T-helper 1 cell treated with Interleukin-12 subunit alpha and Interleukin-12 subunit beta and Interleukin-4 antibody, amounts not matched to agents 30 μg/mL and 1 μg/mL, for 36 hours (primary cell): ENCODE measurements around the gene CAMKK2.
A peak's percentile ranks its signal among the peaks of the same experiment; 100 is the strongest.
"Not testable (repeated sequence)": the region's sequence is repeated elsewhere in the genome, so short reads cannot be mapped to it uniquely, and the experiment has no call there.

ENCODE experiments used
- H3K27ac Mint-ChIP-seq: one replicate; pipeline ENCODE4 v1.8.0; 2021; ENCODE audit warnings: mild to moderate bottlenecking, mixed read lengths
- H3K27me3 Mint-ChIP-seq: one replicate; pipeline ENCODE4 v1.8.0; 2021; ENCODE audit warnings: low read depth, mixed read lengths
- H3K36me3 Mint-ChIP-seq: one replicate; pipeline ENCODE4 v1.8.0; 2021; ENCODE audit warnings: low read depth, mixed read lengths
- H3K4me1 Mint-ChIP-seq: one replicate; pipeline ENCODE4 v1.8.0; 2021; ENCODE audit warnings: low read depth, mixed read lengths
- H3K4me3 Mint-ChIP-seq: one replicate; pipeline ENCODE4 v1.8.0; 2021; ENCODE audit warnings: mild to moderate bottlenecking, moderate library complexity, mixed read lengths
- H3K9me3 Mint-ChIP-seq: one replicate; pipeline ENCODE4 v1.8.0; 2021; ENCODE audit warnings: mixed read lengths

The CAMKK2 gene

DNA sequence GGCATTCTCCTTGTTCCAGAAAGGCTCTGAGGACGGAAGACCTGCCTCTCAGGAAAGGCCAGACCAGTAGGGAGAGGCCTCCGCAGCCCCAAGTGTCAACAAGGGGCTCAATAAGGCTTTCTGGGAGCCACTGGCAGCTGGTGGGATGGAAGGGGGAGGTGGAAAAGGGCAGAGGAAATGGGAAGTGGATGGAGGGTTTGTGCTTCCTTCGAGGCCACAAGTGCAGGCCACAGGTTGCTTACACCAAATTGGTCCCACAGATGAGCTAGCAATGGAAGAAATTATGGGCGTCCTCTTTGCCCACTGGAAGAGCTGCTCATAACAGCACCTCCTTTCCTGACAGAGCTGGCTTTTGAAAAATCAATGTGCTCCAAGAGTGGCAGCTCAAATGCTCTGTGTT lies 58.4 kb downstream of the CAMKK2 start:
- no peaks in the 10 kb centered on the region for H3K9me3 Mint-ChIP-seq
- H3K27me3 Mint-ChIP-seq: no peaks in the 10 kb centered on the region
- H3K36me3 Mint-ChIP-seq: peaks cover 25% of the 10 kb centered on the region
- peaks cover 32% of the 10 kb centered on the region for H3K4me1 Mint-ChIP-seq
- no peak overlapping the region for H3K27ac Mint-ChIP-seq
- no peak overlapping the region for H3K4me3 Mint-ChIP-seq

DNA sequence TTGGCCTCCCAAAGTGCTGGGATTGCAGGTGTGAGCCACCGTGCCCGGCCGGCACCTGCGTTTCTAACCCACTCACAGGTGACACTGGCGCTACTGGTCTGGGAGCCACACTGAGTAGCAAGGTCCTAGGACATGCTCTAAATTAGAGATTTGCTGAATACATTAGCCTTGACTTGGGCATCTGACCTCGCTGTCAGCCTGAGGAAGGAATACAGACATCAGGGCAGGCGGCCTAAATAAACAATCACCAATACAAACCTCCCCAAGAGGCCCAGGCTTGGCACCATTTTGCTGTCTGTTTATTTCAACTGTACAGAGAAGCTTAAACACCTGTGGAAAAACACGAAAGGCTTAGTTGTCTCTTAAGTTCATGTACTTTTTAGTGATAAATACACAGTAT lies 59.1 kb downstream of the CAMKK2 start:
- H3K36me3 Mint-ChIP-seq: peaks cover 29% of the 10 kb centered on the region
- H3K4me3 Mint-ChIP-seq: no peak overlapping the region
- H3K27ac Mint-ChIP-seq: no peak overlapping the region
- no peaks in the 10 kb centered on the region for H3K9me3 Mint-ChIP-seq
- peaks cover 32% of the 10 kb centered on the region for H3K4me1 Mint-ChIP-seq
- no peaks in the 10 kb centered on the region for H3K27me3 Mint-ChIP-seq

DNA sequence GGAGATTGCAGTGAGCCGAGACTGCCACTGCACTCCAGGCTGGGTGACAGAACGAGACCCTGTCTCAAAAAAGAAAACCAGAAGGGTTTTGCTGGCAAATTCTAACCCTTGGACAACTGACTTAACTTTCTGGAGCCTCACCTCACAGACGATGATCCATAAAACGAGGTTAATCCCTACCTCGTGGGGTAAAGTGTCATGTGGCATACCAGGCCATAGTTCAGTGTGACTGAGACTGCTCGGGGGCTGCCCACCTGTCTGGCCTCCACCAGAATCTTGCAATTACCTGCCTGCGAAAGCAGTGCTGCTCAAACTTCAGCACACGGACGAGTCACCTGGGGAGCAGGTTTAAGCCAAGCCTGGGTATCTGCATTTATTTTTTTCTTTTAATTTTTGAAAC lies 59.7 kb downstream of the CAMKK2 start:
- Mint-ChIP-seq H3K27ac (no peak overlapping the region), H3K36me3 (peaks cover 31% of the 10 kb centered on the region), H3K27me3 (no peaks in the 10 kb centered on the region), H3K4me3 (no peak overlapping the region), H3K4me1 (peaks cover 35% of the 10 kb centered on the region), H3K9me3 (no peaks in the 10 kb centered on the region)

DNA sequence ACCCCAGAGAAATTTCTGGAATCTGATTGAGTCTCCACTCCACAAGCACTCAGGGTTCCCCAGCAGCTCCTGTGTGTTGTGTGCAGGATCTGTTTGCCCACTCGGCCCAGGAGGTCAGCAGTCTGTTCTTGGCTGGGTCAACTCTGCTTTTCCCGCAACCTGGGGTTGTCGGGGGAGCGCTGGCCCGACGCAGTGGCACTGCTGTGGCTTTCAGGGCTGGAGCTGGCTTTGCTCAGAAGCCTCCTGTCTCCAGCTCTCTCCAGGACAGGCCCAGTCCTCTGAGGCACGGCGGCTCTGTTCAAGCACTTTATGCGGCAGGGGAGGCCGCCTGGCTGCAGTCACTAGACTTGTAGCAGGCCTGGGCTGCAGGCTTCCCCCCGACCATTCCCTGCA lies 62.9 kb downstream of the CAMKK2 start:
- Mint-ChIP-seq H3K36me3 (peaks cover 40% of the 10 kb centered on the region), H3K9me3 (no peaks in the 10 kb centered on the region), H3K27me3 (no peaks in the 10 kb centered on the region), H3K4me3 (no peak overlapping the region), H3K4me1 (peaks cover 17% of the 10 kb centered on the region), H3K27ac (no peak overlapping the region)

DNA sequence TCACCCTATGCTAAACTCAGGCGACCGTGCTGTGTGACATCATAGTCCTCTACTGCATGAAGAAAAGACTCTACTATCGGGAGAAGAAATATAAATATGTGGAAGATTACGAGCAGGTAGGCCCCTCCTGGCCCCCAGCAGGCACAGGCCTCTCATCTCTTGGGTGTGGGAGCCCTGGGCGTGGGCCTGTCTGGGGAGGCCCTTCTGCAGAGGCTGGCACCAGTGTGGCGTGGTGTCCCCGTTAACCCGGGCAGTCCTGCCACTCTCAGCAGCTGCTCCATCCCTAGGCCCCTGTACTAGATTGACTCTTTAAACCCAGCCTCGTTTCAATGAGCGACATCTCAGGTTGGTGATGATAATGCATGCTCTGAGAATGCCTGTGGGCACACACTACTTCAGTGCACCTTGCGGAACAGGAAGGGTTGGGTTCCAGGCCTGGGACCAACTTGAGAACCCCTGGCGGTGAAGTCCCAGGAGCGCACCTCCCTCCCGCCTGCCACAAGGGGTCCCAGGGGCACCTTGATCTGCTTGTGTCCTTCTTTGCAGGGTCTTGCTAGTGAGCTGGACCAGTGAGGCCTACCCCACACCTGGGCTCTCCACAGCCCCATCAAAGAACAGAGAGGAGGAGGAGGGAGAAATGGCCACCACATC lies 63.4 kb downstream of the CAMKK2 start:
- Mint-ChIP-seq H3K27ac (no peak overlapping the region), H3K4me3 (no peak overlapping the region), H3K27me3 (no peaks in the 10 kb centered on the region), H3K9me3 (no peaks in the 10 kb centered on the region), H3K4me1 (peaks cover 16% of the 10 kb centered on the region), H3K36me3 (peaks cover 42% of the 10 kb centered on the region)

DNA sequence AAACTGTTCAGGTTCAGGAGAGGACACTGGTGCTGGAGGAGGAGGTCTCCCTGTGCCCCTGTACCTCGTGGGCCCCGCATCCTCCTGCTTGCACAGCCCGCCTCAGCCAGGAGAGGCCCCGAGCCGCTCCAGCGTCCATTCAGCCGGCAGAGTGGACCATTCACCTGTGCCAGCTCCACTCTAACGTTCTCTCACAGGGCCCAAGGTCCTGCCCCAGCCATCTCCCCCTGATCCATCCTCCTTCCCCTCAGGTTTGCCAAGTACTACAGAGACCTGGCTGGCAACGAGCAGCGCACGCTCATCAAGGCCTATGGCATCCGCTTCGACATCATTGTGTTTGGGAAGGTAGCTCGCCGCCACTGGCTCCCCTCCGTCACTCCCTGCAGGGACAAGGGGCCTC lies 64.3 kb downstream of the CAMKK2 start:
- Mint-ChIP-seq H3K4me1 (peaks cover 18% of the 10 kb centered on the region), H3K4me3 (no peak overlapping the region), H3K36me3 (peaks cover 45% of the 10 kb centered on the region), H3K27me3 (no peaks in the 10 kb centered on the region), H3K9me3 (no peaks in the 10 kb centered on the region), H3K27ac (no peak overlapping the region)

DNA sequence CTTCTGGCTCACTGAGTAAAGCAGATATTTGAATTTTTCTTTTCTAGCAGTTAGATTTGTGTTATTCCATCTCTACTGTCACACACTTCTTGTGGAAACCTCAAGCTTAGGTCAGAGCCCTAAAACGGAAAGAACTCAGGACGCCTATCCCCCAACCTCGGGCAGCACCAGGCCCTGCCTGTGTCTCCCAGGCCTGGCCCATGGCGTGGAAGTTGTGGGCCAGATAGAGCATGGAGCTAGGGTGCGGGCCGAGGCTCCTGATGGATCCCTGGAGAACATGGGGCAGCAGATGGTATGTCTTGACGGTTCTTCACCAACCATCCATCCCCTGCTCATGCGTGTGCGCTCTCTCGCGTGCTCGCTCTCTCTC lies 66.0 kb downstream of the CAMKK2 start:
- no peak overlapping the region for H3K27ac Mint-ChIP-seq
- no peaks in the 10 kb centered on the region for H3K27me3 Mint-ChIP-seq
- H3K4me3 Mint-ChIP-seq: no peak overlapping the region
- H3K36me3 Mint-ChIP-seq: peaks cover 49% of the 10 kb centered on the region
- no peaks in the 10 kb centered on the region for H3K9me3 Mint-ChIP-seq
- peaks cover 23% of the 10 kb centered on the region for H3K4me1 Mint-ChIP-seq

DNA sequence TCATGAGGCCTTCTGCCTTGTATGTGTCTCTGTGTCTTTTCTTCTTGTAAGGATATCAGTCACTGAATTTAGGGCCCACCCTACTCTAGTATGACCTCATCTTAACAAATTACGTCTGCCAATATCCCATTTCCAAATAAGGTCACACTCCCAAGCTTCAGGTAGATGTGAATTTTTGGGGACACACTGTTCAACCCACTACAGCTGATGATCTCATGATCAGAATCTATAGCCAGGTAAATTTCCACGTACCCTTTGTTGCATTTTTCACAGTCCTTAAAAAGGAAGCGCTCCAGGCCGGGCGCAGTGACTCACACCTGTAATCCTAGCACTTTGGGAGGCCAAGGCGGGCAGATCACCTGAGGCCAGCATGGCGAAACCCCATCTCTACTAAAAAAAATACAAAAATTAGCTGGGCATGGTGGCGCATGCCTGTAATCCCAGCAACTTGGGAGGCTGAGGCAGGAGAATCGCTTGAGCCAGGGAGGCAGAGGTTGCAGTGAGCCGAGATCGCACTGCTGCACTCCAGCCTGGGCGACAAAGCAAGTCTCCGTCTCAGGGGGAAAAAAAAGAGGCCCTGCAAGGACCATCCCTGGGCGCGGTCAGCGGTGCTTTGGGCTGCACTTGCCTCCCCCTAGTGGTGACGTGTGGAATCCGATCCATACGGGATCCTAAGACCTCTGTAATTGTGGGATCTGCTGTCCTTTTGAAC lies 66.5 kb downstream of the CAMKK2 start:
- H3K27ac Mint-ChIP-seq: peak overlapping the region; percentile 45
- H3K4me3 Mint-ChIP-seq: not testable (repeated sequence)

DNA sequence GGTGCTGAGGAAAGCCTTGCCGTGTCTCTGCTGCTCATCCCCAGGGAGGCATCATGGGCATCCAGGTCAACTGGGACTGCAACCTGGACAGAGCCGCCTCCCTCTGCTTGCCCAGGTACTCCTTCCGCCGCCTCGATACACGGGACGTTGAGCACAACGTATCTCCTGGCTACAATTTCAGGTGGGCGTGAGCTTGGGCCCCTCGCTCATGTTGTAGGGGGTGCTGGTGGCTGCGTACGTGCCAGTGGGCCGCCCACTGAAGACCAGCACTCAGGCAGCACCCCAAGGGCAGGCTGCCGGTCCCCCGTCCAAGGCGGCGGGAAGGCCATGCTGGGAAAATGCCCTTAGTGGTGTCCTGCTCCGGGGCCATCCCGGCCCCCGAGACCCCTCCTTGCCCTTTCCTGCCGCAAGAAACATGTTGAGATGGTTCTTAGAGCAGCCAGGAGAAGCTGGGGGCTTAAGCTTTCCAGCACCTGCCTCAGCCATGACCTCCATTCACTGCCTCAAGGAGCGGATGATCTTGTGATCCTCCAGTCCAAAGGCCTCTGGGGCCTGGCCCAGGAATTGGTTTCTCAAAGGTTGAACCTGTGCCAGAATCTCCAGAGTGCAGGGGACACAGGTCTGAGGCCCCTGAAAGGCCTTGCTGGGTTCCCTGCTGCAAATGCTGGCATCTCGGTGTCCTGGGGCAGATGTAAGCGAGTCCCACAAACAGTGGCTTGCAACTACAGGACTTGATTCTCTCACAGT lies 67.4 kb downstream of the CAMKK2 start:
- H3K27ac Mint-ChIP-seq: no peak overlapping the region
- H3K27me3 Mint-ChIP-seq: no peaks in the 10 kb centered on the region
- peaks cover 30% of the 10 kb centered on the region for H3K4me1 Mint-ChIP-seq
- peaks cover 48% of the 10 kb centered on the region for H3K36me3 Mint-ChIP-seq
- H3K4me3 Mint-ChIP-seq: no peak overlapping the region
- H3K9me3 Mint-ChIP-seq: no peaks in the 10 kb centered on the region

More for the DNA sequence above, 66.5 kb downstream of the CAMKK2 start:
- not testable (repeated sequence) for H3K9me3 Mint-ChIP-seq, H3K27me3 Mint-ChIP-seq
- peaks cover 49% of the 10 kb centered on the region for H3K36me3 Mint-ChIP-seq
- H3K4me1 Mint-ChIP-seq: peaks cover 23% of the 10 kb centered on the region

DNA sequence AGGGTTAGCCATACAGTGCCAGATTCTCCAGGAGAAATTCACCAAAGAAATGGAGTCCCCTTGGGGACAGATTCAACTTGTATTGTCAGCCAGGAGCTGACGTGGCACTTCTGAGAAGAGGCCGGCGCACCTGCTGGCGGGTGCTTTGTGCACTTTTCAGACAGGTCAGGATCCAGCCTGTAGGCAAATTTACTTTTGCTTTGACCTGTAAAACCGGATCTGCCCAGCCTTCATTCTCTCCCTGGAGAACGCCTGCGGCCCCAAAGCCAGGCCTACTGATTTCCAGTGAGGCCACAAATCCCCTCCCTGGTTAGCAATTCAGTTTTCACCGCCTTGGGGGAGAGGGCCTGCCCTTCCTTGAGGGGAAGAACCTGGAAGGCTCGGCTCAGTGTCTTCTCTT lies 69.2 kb downstream of the CAMKK2 start:
- peaks cover 46% of the 10 kb centered on the region for H3K4me1 Mint-ChIP-seq
- no peaks in the 10 kb centered on the region for H3K9me3 Mint-ChIP-seq
- H3K36me3 Mint-ChIP-seq: peaks cover 53% of the 10 kb centered on the region
- H3K27me3 Mint-ChIP-seq: no peaks in the 10 kb centered on the region
- peak overlapping the region; percentile 36 for H3K27ac Mint-ChIP-seq
- no peak overlapping the region for H3K4me3 Mint-ChIP-seq

DNA sequence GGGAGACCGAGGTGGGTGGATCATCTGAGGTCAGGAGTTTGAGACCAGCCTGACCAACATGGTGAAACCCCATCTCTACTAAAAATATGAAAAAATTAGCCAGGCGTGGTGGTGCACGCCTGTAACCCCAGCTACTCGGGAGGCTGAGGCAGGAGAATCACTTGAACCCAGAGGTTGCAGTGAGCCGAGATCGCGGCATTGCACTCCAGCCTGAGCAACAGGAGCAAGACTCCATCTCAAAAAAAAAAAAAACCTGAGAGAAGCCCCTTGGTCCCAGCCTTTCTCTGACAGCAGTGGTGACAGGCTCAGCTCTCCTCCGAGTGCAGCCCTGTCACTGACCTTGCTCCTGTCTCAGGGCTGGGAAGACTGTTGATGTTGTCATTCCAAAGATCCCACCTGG lies 69.6 kb downstream of the CAMKK2 start:
- not testable (repeated sequence) for H3K9me3 Mint-ChIP-seq, H3K4me3 Mint-ChIP-seq, H3K27me3 Mint-ChIP-seq
- peak overlapping the region; percentile 41 for H3K27ac Mint-ChIP-seq
- peaks cover 54% of the 10 kb centered on the region for H3K36me3 Mint-ChIP-seq
- peaks cover 43% of the 10 kb centered on the region for H3K4me1 Mint-ChIP-seq

DNA sequence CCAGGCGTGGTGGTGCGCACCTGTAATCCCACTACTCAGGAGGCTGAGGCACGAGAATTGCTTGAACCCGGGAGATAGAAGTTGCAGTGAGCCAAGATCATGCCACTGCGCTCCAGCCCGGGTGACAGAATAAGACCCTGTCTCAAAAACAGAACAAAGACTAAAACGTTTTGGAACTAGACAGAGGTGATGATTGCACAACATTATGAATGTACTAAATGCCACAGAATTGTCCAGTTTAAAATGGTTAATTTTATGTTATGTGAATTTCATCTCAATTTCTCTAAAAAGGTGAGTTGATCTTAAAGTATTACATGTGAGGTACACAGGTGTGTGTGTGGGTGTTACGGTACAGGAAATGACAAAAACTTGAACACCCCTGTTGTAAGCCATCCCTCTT lies 70.1 kb downstream of the CAMKK2 start:
- H3K27me3 Mint-ChIP-seq: no peaks in the 10 kb centered on the region
- H3K4me3 Mint-ChIP-seq: no peak overlapping the region
- H3K27ac Mint-ChIP-seq: peak overlapping the region; percentile 41
- no peaks in the 10 kb centered on the region for H3K9me3 Mint-ChIP-seq
- peaks cover 43% of the 10 kb centered on the region for H3K4me1 Mint-ChIP-seq
- H3K36me3 Mint-ChIP-seq: peaks cover 56% of the 10 kb centered on the region

DNA sequence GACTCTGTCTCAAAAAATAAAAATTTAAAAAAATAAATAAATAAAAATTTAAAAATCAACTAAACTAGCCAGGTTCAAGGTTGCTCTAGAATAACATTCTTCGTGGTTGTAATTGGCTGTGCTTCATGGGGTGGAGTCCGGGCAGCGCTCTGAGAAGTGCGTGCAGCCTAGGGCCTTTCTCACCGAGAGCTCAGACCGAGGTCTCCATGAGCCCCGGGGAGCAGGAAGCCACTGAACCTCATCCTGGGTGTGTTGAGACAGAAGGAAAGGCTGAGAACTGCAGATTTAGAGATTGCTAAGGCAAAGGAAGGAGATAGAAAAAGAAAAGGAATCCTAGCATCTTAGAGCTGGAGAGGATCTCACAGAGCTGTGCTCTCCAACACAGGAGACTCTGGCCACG lies 71.9 kb downstream of the CAMKK2 start:
- peaks cover 41% of the 10 kb centered on the region for H3K4me1 Mint-ChIP-seq
- no peaks in the 10 kb centered on the region for H3K27me3 Mint-ChIP-seq
- H3K36me3 Mint-ChIP-seq: peaks cover 58% of the 10 kb centered on the region
- H3K4me3 Mint-ChIP-seq: peak overlapping the region; percentile 82
- H3K9me3 Mint-ChIP-seq: no peaks in the 10 kb centered on the region
- H3K27ac Mint-ChIP-seq: peak overlapping the region; percentile 98

DNA sequence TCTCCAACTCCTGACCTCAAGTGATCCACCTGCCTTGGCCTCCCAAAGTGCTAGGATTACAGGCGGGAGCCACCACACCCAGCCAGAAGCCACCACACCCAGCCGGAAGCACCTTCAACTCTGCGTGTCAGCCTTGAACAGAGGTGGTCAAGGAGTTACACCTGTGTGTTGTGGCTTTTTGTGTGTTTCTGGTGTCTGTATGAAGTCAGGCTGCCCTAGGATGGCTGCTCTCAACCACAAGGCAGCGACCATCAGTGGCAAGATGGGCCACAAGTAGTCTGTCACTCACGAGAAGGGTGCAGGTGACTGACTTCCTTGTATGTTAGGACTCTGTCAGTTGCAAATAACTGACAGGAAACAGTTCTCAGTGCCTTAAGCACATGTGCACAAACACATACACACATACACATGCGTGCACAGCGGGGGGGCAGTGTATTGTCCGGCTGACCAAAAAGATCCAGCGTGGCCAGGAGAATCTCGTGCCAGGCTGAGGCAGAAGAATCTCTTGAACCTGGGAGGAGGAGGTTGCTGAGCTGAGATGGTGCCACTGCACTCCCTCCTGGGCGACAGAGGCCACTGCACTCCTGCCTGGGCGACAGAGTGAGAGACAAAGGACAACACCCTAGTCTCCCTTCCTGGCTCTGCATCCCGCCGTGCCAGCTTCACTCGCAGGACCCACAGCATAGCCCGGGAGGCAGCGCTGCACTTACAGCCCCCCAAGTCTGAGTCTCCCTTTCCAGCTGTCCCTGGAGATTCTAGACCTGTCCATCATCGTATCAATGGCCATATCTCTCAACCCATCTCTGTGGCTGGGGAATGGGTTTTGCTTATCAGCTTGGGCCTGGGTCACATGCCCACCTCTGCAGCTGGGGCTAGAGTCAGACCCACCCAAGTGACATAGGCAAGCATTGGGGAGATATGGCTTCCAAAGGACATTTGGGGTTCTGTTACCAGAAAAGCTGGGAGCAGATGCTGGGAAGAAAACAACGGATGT lies 72.9 kb downstream of the CAMKK2 start:
- peak overlapping the region; percentile 57 for H3K4me3 Mint-ChIP-seq
- H3K9me3 Mint-ChIP-seq: no peaks in the 10 kb centered on the region
- peaks cover 41% of the 10 kb centered on the region for H3K4me1 Mint-ChIP-seq
- peak overlapping the region; percentile 98 for H3K27ac Mint-ChIP-seq
- H3K36me3 Mint-ChIP-seq: peaks cover 57% of the 10 kb centered on the region
- H3K27me3 Mint-ChIP-seq: no peaks in the 10 kb centered on the region
